Measurements from ENCODE around the gene TMEM63C.
A peak's percentile ranks its signal among the peaks of the same experiment; 100 is the strongest.

Gene TMEM63C

DNA sequence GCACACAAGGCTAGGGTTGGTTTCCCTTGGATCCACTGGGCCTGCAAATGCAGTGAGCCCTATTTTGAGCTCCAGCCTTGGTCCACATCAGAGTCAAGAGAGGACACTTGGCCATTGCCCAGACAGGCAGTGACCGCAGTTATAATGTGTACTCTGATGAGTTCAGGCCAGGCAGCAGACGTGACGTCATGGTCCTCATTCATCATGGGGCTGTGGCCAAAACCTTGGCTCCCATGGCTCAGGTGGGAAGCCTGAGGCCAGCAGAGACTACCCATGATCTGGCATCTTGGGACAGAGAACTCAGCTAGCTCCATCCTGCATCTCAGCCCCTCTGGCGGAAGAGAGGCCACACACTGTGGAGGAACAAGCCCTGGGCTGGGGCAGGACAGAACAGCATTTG, 16.4 kb downstream of the TMEM63C start:
- DNase-seq (ENCODE audit: low read depth): no peak

DNA sequence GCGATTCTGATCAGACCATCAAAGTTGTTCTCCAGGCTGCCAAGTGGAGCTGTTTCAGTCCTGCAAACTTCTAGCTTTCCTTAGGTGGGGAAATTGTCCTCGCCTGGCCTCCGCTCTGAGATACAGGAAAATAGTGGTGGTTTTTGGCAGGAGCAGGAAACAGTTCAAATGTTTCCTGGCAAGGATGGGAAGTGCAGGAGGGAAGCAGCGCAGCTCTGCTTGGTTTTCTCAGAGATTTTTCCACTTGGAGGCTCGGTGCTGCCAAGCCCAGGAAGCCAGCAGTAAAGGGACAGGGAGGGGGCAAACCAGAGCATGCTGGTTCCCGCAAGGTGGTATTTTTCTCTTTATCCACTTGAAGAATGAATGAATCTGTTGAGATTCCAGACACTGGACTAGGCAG, 17.0 kb downstream of the TMEM63C start:
- DNase-seq (ENCODE audit: low read depth): no peak

DNA sequence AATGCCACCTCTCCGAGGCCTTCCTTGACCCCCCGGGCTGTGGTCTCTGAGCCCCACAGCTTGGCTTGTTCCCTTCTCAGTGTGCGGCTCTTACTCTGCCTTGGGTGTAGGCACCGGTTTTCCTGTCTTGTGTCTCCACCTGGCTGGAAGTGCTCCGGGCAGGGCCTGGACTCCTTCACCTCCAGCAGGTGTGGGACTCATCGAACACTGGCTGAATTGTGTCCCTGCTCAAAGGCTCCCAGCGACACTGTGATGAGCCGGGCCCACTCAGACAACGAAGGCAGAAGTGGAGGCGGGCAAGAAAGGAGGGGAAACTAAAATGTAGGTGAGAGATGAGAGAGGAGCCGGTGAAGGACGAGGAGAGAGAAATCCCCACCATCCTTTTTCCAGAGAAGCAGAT, 18.0 kb downstream of the TMEM63C start:
- no peak for DNase-seq (ENCODE audit: low read depth)

DNA sequence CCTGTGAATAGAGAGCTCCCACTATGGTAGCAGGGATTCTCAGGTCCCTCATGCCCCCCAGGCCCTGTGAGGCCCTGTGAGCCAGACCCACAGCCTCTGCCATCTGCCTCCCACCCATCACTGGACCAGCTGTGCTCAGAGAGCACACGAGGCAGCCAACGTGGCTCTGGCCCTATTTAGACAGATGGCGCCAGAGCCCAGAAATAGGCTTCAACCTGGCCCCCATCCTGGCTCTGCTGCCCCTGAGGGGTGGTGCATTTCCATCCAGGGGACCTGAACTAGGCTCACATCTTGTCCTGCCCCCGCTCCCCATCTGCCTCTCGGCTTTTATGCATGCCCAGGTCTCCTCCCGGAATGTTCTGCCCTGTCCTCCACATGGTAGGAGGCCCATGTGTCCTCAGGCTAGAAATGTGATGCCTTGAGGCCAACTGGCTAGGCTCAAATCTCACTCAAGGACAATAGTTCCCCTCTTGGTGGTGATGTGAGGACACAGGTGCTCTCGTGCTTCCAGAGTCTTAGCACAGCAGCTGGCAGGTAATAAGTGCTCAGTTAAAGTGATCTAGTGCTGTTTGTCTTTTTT, 18.9 kb downstream of the TMEM63C start:
- DNase-seq (ENCODE audit: low read depth): no peak

DNA sequence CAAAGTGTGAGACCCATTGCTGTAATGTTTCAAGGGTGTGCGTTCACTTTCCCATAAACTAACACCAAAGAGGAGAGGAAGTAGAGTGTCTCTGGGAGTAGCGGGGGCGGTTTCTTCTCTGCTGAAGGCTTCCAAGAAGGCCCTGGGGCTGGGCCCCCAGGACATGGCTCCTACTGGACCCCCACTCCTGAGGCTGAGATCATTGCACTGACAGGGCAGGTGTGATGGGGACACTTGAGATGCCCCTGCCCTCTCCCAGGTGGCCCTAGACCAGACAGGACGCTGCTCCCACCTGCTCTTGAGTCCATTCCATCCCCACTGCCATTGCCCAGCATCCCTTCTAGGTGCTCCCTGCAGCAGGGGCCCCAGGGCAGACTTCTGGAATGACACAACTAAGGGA, 20.1 kb downstream of the TMEM63C start:
- no peak for DNase-seq (ENCODE audit: low read depth)

DNA sequence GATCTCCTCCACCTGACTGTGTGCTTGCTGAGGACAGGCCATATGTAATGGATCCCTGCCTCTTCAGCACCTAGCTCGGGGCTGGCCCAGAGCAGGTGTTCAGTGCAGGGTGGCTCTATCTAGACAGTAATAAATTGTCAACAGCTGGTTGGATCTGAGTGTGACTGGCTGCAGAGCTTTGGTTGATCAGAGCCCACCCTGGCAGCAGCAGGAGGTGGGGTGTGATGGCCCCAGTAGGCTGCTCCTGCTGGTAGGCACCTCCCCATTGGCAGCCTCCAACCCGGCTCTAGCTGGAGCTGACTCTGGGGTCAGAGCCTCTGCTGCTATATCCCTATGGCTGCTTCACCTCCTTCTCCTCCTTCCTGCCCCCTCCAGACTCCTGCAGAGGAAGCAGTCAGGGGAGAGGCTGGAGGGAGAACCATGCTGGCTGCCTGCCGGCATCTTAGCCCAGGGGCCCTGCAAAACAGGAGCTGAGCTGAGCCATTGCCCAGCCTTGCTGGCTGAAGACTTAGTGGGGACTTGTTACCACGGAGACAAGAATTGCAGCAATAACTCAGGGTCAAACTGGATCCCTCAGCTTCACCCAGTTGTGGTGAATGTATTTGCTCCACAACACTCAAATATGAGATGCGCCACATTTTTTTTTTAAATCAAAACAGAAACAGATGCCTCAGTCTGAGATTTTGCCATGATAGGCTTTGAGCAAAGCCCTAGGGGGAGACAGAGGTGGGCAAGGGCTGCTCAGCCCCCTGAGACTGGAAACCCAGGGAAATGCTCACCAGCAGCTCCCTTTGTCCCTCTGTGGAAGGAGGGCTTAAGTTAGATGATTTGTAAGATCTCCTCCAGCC, 22.2 kb downstream of the TMEM63C start:
- DNase-seq (ENCODE audit: low read depth): no peak

DNA sequence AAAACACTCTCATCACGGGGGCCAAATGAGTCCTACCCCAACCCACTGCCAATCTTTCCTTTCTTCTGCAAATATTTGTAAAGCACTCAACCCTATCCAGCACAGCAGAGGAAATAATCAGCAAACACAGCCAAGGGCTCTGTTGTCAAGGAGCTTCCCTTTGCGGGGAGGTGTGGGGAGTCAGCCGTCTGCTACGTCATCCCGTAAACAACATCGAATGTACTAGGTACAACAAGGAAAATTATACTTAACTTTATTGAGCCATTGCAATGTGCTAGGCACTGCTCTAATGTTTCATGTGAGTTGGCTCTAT, 22.8 kb downstream of the TMEM63C start:
- no peak for DNase-seq (ENCODE audit: low read depth)

DNA sequence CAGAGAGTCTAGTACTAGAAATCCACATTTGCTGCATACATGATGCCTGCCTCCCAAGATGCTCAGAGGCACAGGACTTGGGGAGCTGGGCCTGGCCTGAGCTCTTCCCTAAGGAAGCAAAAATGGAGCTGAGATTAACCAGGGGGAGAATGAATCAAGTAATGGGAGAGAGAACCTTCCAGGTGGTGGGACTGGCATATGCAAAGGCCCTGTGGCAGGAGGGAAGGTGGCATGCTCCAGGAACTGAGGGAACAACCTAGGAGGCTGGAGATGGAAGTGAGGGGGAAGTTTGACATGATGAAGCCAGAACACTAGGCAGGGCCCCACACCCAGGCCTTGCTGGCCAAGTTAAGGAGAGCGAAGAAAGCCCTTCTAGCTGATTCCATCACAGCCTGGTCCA, 23.3 kb downstream of the TMEM63C start:
- DNase-seq (ENCODE audit: low read depth): no peak

DNA sequence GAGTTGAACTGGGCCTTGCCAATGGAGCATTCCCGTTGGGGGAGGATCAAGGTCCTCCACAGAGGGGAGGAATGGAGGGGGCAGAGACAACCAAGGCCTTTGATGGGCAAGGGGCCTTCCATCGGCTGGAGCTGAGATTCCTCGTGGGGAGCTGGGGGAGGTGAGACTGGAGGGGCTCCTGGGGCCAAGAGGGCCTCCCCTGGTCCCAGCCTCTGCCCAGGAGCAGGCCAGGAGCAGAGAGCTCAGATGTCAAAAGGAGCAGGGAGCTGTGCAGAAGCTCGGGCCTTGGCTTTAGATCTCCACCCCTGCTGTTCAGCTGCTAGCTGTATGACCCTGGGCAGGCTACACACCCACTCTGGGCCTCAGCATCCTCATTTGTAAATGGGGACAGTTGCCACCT, 24.0 kb downstream of the TMEM63C start:
- DNase-seq (ENCODE audit: low read depth): no peak

DNA sequence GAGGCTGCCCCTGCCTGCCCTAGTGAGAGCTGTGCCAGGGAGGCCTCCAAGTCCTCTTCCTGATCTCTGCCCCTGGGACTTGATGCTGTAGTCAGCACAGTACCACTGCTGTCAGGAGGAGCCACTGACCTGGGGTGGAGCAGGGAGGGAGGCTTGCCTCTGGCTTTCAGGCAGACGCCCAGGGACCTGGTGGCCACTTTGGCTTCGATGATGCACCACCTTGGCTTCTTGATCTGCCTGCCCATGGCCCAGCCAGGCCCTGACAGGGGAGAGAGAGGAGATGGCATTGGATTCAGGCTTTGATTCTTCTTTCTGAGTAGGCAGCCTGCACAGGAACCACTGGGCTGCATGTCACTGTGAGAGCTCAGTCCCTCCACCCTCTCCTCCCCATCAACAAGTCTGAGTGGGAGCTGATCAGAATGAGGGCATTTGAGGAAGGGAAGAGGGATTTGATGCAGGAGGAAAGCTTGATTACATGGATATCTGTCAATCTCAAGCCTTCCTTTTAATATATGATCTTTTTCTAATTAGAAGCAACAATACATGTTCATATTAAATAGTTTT, 24.7 kb downstream of the TMEM63C start:
- no peak for DNase-seq (ENCODE audit: low read depth)

DNA sequence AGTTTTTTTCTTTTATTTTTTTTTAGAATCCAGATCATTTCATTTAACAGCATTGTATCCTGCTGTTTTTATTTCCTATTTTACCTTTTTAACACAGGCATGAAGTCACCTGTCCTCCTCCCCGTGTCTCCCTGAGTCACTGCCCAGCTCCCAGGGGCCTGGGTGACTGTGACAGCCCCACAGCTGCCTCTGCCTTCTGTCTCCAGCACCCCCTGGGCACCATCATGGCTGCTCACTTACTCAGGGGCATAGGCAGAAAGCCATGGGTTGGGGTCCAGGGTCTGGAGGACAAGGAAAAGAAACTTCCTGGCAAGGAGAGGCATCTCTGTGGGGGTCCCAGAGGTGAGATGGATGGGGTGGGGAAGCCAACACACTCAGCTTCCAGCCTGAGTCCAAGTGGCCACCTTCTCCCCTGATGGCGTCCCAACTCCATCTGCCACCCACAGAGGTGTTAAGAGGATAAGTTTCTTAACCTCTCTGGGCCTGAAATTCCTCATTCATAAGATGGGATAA, 25.3 kb downstream of the TMEM63C start:
- DNase-seq (ENCODE audit: low read depth): no peak

DNA sequence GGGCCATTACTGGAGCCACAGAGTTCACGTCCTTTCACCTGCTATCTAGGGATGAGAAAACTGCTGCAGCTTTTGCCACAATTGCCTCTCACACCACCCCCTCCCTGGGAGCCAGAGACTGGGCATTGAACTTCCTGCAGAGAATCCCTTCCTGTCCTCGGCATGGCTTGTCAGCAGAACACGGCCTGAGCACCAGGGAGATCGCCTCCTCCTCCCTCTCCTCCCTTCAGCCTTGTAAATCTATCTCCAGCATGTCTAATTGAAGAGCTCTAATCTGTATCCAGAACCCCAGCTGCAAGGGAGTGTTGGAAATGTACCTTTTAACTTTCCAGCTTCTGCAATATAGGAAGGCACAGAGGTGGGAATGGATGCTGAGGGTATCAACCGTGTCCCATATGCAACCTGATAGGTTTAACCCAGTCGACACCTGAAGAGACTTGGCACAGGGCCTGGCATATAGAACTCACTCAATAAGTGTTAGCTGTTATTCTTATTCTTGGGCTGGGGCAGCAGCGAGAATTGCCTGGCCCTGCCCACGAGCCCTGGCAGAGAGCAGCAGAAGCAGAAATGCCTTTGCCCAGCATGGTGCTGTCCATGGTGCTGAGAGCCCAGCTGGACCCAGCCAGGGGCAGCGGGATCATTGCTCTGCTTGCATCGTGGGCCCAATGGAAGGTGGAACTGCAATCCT, 26.8 kb downstream of the TMEM63C start:
- DNase-seq (ENCODE audit: low read depth): peak; percentile 8

DNA sequence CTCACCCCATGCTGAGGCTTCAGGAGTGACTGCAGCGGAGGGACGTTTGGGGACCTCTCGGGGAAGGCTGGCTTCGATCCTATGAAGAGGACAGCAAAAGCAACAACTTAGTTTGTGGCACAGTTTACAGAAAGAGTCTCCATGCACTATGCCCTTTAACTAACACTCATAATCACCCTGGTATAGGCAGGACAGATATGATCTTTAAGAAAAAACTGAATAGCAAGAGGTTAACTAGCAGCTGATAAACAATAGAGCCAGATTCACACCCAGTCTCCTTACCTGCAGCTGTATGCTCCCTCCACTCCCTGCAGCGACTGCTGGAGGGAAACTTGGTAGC, 27.4 kb downstream of the TMEM63C start:
- no peak for DNase-seq (ENCODE audit: low read depth)

DNA sequence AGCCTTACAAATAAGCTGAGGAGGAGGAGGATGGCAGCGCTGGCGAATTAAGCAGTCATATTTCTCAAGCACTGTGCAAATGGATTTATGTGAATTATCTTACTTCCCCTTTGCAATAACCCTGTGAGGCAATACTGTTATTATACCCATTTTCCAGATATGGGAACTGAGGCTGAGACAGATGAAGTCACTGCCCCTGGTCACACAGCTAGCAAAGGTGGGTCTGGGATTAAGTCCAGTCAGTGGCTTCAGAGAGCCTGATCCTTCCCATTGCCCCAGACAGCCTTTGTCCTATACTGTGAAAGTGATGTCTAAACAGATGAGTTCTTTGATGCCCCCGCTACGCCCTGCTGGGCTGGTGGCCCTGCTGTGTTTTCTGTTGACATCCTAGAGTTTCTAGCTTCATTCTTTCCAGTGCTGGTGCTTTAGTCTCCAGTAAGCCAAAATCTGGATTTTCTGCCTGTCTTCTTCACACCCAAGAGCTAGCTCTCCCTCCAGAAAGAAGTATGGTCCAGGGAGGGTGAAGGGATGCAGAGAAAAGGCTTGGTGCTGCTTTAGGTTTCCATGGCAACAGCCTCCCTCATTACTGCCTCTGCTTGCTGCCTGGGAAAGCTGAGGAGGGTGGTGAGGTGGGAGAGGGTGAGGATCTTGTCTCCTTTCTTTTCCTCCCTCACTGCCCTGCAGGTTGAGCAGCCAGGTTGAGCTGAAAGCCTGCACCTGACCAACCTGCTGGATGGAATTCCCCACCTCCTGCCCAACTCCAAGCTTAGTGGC, 30.7 kb downstream of the TMEM63C start:
- DNase-seq (ENCODE audit: low read depth): no peak

DNA sequence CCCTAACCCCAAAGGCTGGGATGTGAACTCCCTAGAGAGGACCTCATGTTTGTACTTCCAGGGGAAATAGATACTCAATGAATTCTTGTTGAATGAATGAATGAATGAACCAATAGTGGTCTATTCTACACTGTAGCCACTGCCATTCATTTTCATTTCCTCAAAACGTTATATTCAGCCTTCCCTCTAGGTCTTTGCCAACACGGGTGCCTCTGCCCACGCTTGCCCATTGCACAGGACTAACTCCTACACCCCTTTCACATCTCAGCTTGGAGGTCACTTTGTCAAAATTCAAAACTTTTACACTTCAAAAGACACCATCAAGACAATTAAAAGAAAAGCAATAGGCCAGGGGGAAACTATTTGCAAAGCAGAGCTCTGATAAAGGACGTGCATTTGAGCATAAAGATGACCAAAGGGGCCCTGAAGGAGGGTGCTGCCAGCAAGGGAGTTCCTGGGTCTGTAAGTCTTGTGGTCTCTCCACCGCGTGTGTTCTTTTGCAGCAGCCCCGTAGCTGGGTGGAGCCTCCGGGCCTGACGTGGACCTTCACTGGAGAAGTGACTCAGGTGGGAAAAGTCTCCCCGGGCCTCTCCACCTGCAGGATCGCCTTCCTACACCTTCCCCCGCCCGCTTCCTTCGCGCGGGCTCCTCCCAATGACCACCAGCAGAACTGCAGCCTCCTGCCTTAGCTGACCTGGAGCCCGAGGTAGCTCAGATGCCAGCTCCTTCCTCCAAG, 31.5 kb downstream of the TMEM63C start:
- no peak for DNase-seq (ENCODE audit: low read depth)

DNA sequence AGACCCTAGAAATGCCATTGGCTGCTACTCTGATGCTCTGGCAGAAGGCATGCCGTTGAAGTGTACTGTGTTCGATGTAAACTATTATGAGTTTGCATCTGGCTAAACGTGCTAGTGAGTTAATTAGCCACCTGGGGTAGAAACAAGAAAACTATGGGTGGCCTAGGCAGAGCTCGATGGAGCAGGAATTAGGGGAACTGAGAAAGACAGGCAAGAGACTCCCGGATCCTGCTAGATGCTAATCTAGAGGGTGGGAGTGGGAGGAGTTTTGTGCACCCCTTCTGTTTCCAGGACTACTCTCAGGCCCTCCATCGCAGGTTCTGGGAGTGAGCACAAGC, 32.0 kb downstream of the TMEM63C start:
- no peak for DNase-seq (ENCODE audit: low read depth)

DNA sequence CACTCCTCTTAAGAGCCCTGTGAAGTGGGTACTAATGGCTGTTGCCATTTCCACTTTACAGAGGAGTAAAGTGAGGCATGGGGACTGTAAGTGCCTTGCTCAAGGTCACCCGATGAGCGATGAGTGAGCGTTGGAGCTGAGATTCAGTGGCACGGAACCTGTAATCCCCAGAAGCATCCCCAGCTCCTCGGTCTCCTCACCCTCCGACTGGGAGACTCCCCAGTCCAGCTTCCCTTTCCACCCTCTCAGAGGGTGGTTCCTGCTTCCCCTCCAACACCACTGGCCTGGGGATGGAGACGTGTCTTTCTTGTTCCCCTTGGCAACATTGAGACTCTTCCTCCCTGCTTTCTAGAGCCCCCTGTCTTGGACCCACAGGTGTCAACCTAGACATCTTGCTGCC, 32.6 kb downstream of the TMEM63C start:
- DNase-seq (ENCODE audit: low read depth): no peak

DNA sequence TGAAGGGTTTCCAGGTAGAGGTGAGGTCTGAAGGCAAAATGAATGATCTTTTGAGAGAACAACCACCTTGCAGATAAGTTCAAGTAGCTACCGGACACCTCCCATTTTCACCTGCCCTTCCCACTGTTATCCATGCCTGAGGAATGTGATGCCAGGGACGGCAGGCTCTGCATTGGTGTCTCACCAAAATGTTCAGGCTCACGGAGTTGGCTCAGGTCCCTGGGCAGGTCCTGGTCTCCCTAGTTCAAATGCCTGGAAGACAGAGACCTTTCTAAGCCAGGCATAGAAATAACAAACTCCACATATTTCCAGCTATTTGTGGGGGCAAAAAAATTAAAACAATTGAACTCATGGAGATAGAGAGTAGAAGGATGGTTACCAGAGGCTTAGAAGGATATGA, 36.0 kb downstream of the TMEM63C start:
- DNase-seq (ENCODE audit: low read depth): no peak

DNA sequence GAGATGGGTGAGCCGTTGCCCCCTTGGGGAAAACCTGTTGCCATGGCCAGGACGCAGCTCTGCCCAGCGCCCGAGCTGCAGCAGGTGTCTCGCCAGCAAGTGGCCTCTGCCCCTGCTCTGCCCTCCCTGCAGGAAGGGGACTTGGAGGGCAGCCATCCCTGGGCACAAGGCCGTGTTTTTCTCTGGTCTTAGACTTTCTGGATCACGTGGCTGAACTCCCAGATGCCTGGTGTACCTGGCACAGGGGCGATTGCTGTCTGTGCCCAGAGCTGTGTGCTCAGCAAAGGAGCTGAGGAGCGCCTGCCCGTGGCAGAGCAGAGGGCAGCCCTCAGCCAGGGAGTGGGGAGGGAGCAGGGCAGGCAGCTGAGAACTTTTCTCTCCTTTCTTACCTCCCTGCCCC, 38.0 kb downstream of the TMEM63C start:
- no peak for DNase-seq (ENCODE audit: low read depth)

DNA sequence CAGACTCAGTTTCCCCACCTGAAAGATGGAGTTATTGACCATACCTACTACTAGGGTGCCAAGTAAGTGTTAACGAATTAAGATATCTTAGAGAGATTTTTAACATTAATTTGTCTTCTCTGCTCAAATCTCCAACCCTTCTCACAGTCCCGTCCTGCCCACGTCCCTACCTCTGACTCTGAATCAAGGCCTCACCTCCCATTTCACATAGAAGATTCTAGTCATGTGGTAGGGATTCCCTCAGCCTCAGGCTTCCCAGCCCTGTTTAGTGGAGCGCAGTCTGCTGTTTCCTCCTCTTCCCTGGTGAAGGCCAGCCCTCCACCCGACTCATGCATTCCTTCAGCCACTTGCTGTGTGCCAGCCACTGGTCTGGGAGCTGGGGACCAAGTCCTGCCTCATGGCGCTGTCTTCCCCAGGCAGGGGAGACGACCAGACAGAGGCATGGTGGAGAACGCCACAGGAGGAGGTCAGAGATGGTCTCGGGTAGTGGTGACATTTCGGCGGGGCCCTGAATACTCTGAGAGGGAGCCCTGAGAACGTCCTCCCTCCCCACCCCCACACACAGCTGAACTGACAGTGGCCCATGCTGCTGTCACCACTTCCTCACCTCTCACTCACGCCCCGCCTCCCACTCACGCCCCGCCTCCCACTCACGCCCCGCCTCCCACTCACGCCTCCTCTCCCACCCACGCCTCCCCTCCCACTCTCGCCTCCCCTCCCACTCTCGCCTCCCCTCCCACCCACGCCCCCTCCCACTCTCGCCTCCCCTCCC, 38.8 kb downstream of the TMEM63C start:
- no peak for DNase-seq (ENCODE audit: low read depth)
